GM23338 (cell line): ENCODE measurements around the gene TTLL5.

ENCODE experiments used
- CREB1 ChIP-seq: fragments of 250-450 bp; sonication (Bioruptor Pico); IDR thresholded peaks from 2 replicates; pipeline ENCODE4 v1.5.0; 2020; ENCODE audit warnings: low read depth, mild to moderate bottlenecking, moderate library complexity
- CTCF ChIP-seq, 2 experiments: fragments of 200-600 bp in 1 of 2; sonication (generic) in 1 of 2; conservative IDR thresholded peaks; 2 replicates each; pipeline versions ENCODE4 v1.5.1 to v1.6.1; 2016 to 2017; ENCODE audit warnings: antibody characterized with exemption in 2 of 2, low read depth in 2 of 2, mild to moderate bottlenecking in 2 of 2, moderate library complexity in 1 of 2
- EZH2 ChIP-seq: fragments of 200-600 bp; sonication (generic); IDR thresholded peaks from one replicate; pipeline ENCODE4 v1.8.0; 2017; ENCODE audit warnings: antibody characterized with exemption, mild to moderate bottlenecking, low read depth; ENCODE audit not compliant: unreplicated experiment
- EZH2phosphoT487 ChIP-seq: fragments of 200-600 bp; sonication (generic); IDR thresholded peaks from one replicate; pipeline ENCODE4 v1.8.1; 2018; ENCODE audit warnings: antibody characterized with exemption; ENCODE audit not compliant: unreplicated experiment
- JUNB ChIP-seq: IDR thresholded peaks from one replicate; pipeline ENCODE4 v1.6.1; 2016; ENCODE audit warnings: antibody characterized with exemption; ENCODE audit not compliant: unreplicated experiment
- NANOG ChIP-seq: IDR thresholded peaks from 2 replicates; pipeline ENCODE4 v1.6.1; 2016; ENCODE audit warnings: antibody characterized with exemption, borderline replicate concordance
- POLR2AphosphoS5 ChIP-seq: IDR thresholded peaks from 2 replicates; pipeline ENCODE4 v1.6.1; 2016; ENCODE audit warnings: antibody characterized with exemption, low read depth
- REST ChIP-seq: IDR thresholded peaks from one replicate; pipeline ENCODE4 v1.6.1; 2018; ENCODE audit warnings: antibody characterized with exemption; ENCODE audit not compliant: unreplicated experiment
- ZNF114 ChIP-seq: fragments of 250-450 bp; sonication (Bioruptor Pico); IDR thresholded peaks from 2 replicates; pipeline ENCODE4 v1.5.0; 2020; ENCODE audit warnings: mild to moderate bottlenecking, moderate library complexity
- ZNF462 ChIP-seq: fragments of 250-450 bp; sonication (Bioruptor Pico); IDR thresholded peaks from 2 replicates; pipeline ENCODE4 v1.5.0; 2020; ENCODE audit warnings: mild to moderate bottlenecking, moderate library complexity

GRCh38 chr14:75646762-75647161 lies 14.3 kb upstream of the TTLL5 start:
- TF ChIP-seq POLR2AphosphoS5 (no peak), CTCF (conservative IDR thresholded peaks at IDR 0.05; ENCODE audit: low read depth in 2 of 2) (no peak), EZH2 (no peak), JUNB (no peak), EZH2phosphoT487 (no peak), CREB1 (CRISPR knock-in tag) (no peak), ZNF462 (CRISPR knock-in tag) (no peak), REST (no peak), NANOG (no peak), ZNF114 (CRISPR knock-in tag) (no peak)
